Measurements from ENCODE around the gene ERC2. TPM values are rescaled to one million over a fixed set of nuclear protein-coding genes. Genes with fewer than 3 reads are reported as not detected.
A peak's percentile ranks its signal among the peaks of the same experiment; 100 is the strongest.

The ERC2 gene
- total and polyA plus RNA-seq, 2 donors (not counting 1 experiment from before 2014, with no cell fraction given), result 0.14 to 0.17 TPM

GRCh38 chr3:55686426-55687254 lies 781.6 kb downstream of the ERC2 start:
- Histone ChIP-seq H2AFZ (ENCODE audit: low read length) (no peak overlapping the region), H4K20me1 (ENCODE audit: control insufficient read depth, extremely low read depth, insufficient read depth, low read length) (no peaks in the 10 kb centered on the region), H3K4me2 (ENCODE audit: extremely low read depth, insufficient read depth, low read length) (no peak overlapping the region), H3K4me1 (ENCODE audit: control insufficient read depth, extremely low read depth, insufficient read depth, low read length) (no peaks in the 10 kb centered on the region), H3K9me3 (ENCODE audit: control insufficient read depth, insufficient read depth, low read depth, low read length) (no peaks in the 10 kb centered on the region), H3K27me3 (ENCODE audit: control insufficient read depth, insufficient read depth, low read length) (no peaks in the 10 kb centered on the region), H3K27ac (ENCODE audit: insufficient read depth, low read length) (no peak overlapping the region), H3K9ac (ENCODE audit: insufficient read depth, low read length) (no peak overlapping the region), H3K36me3 (ENCODE audit: control insufficient read depth, insufficient read depth, low read length) (no peaks in the 10 kb centered on the region), H3K4me3 (replicated peaks in 1 of 4; ENCODE audit: control extremely low read depth in 1 of 4, insufficient read depth in 1 of 4, low read depth in 3 of 4, low read length in 4 of 4) (no peak overlapping the region), H3K79me2 (ENCODE audit: control insufficient read depth, insufficient read depth, low read length) (no peaks in the 10 kb centered on the region)
- DNase-seq (ENCODE audit: low read depth in 2 of 2), result peak in 1 of 2 donors; percentile 80
- TF ChIP-seq CTCF (conservative IDR thresholded peaks at IDR 0.05 in 1 of 2, IDR thresholded peaks at IDR 0.05 in 1 of 2; ENCODE audit: low read depth in 1 of 2, low read length in 2 of 2) (no peak), EZH2 (IDR thresholded peaks at IDR 0.05; ENCODE audit: low read length, missing control alignments) (no peak)

GRCh38 chr3:55683666-55684270 lies 784.5 kb downstream of the ERC2 start:
- Histone ChIP-seq H3K27me3 (ENCODE audit: control insufficient read depth, insufficient read depth, low read length) (no peaks in the 10 kb centered on the region), H2AFZ (ENCODE audit: low read length) (no peak overlapping the region), H3K27ac (ENCODE audit: insufficient read depth, low read length) (no peak overlapping the region), H3K4me1 (ENCODE audit: control insufficient read depth, extremely low read depth, insufficient read depth, low read length) (no peaks in the 10 kb centered on the region), H3K79me2 (ENCODE audit: control insufficient read depth, insufficient read depth, low read length) (no peaks in the 10 kb centered on the region), H3K4me3 (replicated peaks in 1 of 4; ENCODE audit: control extremely low read depth in 1 of 4, insufficient read depth in 1 of 4, low read depth in 3 of 4, low read length in 4 of 4) (no peak overlapping the region), H3K9me3 (ENCODE audit: control insufficient read depth, insufficient read depth, low read depth, low read length) (no peaks in the 10 kb centered on the region), H3K4me2 (ENCODE audit: extremely low read depth, insufficient read depth, low read length) (no peak overlapping the region), H3K36me3 (ENCODE audit: control insufficient read depth, insufficient read depth, low read length) (no peaks in the 10 kb centered on the region), H3K9ac (ENCODE audit: insufficient read depth, low read length) (no peak overlapping the region), H4K20me1 (ENCODE audit: control insufficient read depth, extremely low read depth, insufficient read depth, low read length) (no peaks in the 10 kb centered on the region)
- TF ChIP-seq CTCF (conservative IDR thresholded peaks at IDR 0.05 in 1 of 2, IDR thresholded peaks at IDR 0.05 in 1 of 2; ENCODE audit: low read depth in 1 of 2, low read length in 2 of 2) (no peak), EZH2 (IDR thresholded peaks at IDR 0.05; ENCODE audit: low read length, missing control alignments) (no peak)
- peak in 1 of 2 donors; percentile 36 for DNase-seq (ENCODE audit: low read depth in 2 of 2)

- H4K20me1 ChIP-seq (ENCODE audit: control insufficient read depth, extremely low read depth, insufficient read depth, low read length), result no peaks in the 10 kb centered on the region
- no peaks in the 10 kb centered on the region for H3K9me3 ChIP-seq (ENCODE audit: control insufficient read depth, insufficient read depth, low read depth, low read length)
- H3K9ac ChIP-seq (ENCODE audit: insufficient read depth, low read length), result no peak overlapping the region
- no peak overlapping the region for H3K4me2 ChIP-seq (ENCODE audit: extremely low read depth, insufficient read depth, low read length)
- no peaks in the 10 kb centered on the region for H3K4me1 ChIP-seq (ENCODE audit: control insufficient read depth, extremely low read depth, insufficient read depth, low read length)
- no peaks in the 10 kb centered on the region for H3K36me3 ChIP-seq (ENCODE audit: control insufficient read depth, insufficient read depth, low read length)
- TF ChIP-seq CTCF (conservative IDR thresholded peaks at IDR 0.05 in 1 of 2, IDR thresholded peaks at IDR 0.05 in 1 of 2; ENCODE audit: low read depth in 1 of 2, low read length in 2 of 2), result no peak
- TF ChIP-seq EZH2 (IDR thresholded peaks at IDR 0.05; ENCODE audit: low read length, missing control alignments), result no peak
- no peak overlapping the region for H3K27ac ChIP-seq (ENCODE audit: insufficient read depth, low read length)
- H2AFZ ChIP-seq (ENCODE audit: low read length), result no peak overlapping the region
- DNase-seq (ENCODE audit: low read depth in 2 of 2), result no peak
- H3K4me3 ChIP-seq (replicated peaks in 1 of 4; ENCODE audit: control extremely low read depth in 1 of 4, insufficient read depth in 1 of 4, low read depth in 3 of 4, low read length in 4 of 4), result no peak overlapping the region
- H3K27me3 ChIP-seq (ENCODE audit: control insufficient read depth, insufficient read depth, low read length), result no peaks in the 10 kb centered on the region
- H3K79me2 ChIP-seq (ENCODE audit: control insufficient read depth, insufficient read depth, low read length), result no peaks in the 10 kb centered on the region
These were observed 785.8 kb downstream of the ERC2 start for GRCh38 chr3:55682461-55682860.

All from fibroblast of lung (primary cell).